Measurements from ENCODE around the gene ARFGEF3.
"Not testable (repeated sequence)": the region's sequence is repeated elsewhere in the genome, so short reads cannot be mapped to it uniquely, and the experiment has no call there.

The ARFGEF3 gene

GRCh38 chr6:138161338-138162110 lies at the start of gene ARFGEF3:
TSS of gene ARFGEF3 (plus strand) at chr6:138161939. CDS start at chr6:138162087, 148 bp downstream.
- no peak for DNase-seq (ENCODE audit: low read depth)
- peak within 1 kb of the TSS; percentile 44 for H3K4me3 ChIP-seq (ENCODE audit: control insufficient read depth, low read depth, low read length)
- TF ChIP-seq CTCF (IDR thresholded peaks at IDR 0.05; ENCODE audit: control insufficient read depth, insufficient read depth, low read depth, low read length, missing control alignments) = no peak

- no peak for TF ChIP-seq CTCF (IDR thresholded peaks at IDR 0.05; ENCODE audit: control insufficient read depth, insufficient read depth, low read depth, low read length, missing control alignments)
- DNase-seq (ENCODE audit: low read depth) = no peak
- no peak overlapping the region for H3K4me3 ChIP-seq (ENCODE audit: control insufficient read depth, low read depth, low read length)
These were observed 48.0 kb upstream of the ARFGEF3 start for GRCh38 chr6:138113588-138114210.

- no peak for DNase-seq (ENCODE audit: low read depth)
- no peak overlapping the region for H3K4me3 ChIP-seq (ENCODE audit: control insufficient read depth, low read depth, low read length)
- TF ChIP-seq CTCF (IDR thresholded peaks at IDR 0.05; ENCODE audit: control insufficient read depth, insufficient read depth, low read depth, low read length, missing control alignments) = no peak
These were observed 46.5 kb upstream of the ARFGEF3 start for GRCh38 chr6:138115201-138115600.

- peak; percentile 59 for TF ChIP-seq CTCF (IDR thresholded peaks at IDR 0.05; ENCODE audit: control insufficient read depth, insufficient read depth, low read depth, low read length, missing control alignments)
- DNase-seq (ENCODE audit: low read depth) = peak; percentile 40
- no peak overlapping the region for H3K4me3 ChIP-seq (ENCODE audit: control insufficient read depth, low read depth, low read length)
These were observed 45.7 kb upstream of the ARFGEF3 start for GRCh38 chr6:138115877-138116660.

GRCh38 chr6:138116661-138116999 lies 45.1 kb upstream of the ARFGEF3 start:
- TF ChIP-seq CTCF (IDR thresholded peaks at IDR 0.05; ENCODE audit: control insufficient read depth, insufficient read depth, low read depth, low read length, missing control alignments) = no peak
- DNase-seq (ENCODE audit: low read depth) = no peak
- H3K4me3 ChIP-seq (ENCODE audit: control insufficient read depth, low read depth, low read length) = no peak overlapping the region

GRCh38 chr6:138117376-138117914 lies 44.3 kb upstream of the ARFGEF3 start:
- no peak for TF ChIP-seq CTCF (IDR thresholded peaks at IDR 0.05; ENCODE audit: control insufficient read depth, insufficient read depth, low read depth, low read length, missing control alignments)
- no peak for DNase-seq (ENCODE audit: low read depth)
- H3K4me3 ChIP-seq (ENCODE audit: control insufficient read depth, low read depth, low read length) = no peak overlapping the region

GRCh38 chr6:138119229-138119628 lies 42.5 kb upstream of the ARFGEF3 start:
- not testable (repeated sequence) for H3K4me3 ChIP-seq (ENCODE audit: control insufficient read depth, low read depth, low read length); DNase-seq (ENCODE audit: low read depth)
